ENCODE data around the gene FOXP1. TPM values are rescaled to one million over a fixed set of nuclear protein-coding genes. Genes with fewer than 3 reads are reported as not detected.

The FOXP1 gene
- total and polyA plus RNA-seq, 2 of the 8 experiments (the other 6 are each of a cell fraction or from before 2014, with no cell fraction given), result 13.9 to 25.4 TPM

GRCh38 chr3:71101014-71101413 is 482.5 kb downstream of the FOXP1 start:
- H3K9me3 ChIP-seq (ENCODE audit: insufficient read depth in 2 of 2, low read depth in 1 of 2, low read length in 1 of 2), result no peaks in the 10 kb centered on the region
- no peaks in the 10 kb centered on the region for H4K20me1 ChIP-seq (replicated peaks in 1 of 2; ENCODE audit: control insufficient read depth in 1 of 2, insufficient read depth in 2 of 2, low read length in 2 of 2)
- no peaks in the 10 kb centered on the region for H3K79me1 ChIP-seq (ENCODE audit: low read depth, low read length)
- CTCF ChIA-PET (ENCODE audit: partially characterized antibody), result interaction anchor here (1.3 kb wide), 1 partner anchor 14 kb away, joined by 3 read pairs; no protein-coding TSS in a partner anchor
- H3K27me3 ChIP-seq (replicated peaks in 1 of 4; ENCODE audit: control insufficient read depth in 3 of 4, extremely low read depth in 1 of 4, insufficient read depth in 3 of 4, low read length in 3 of 4), result no peaks in the 10 kb centered on the region
- no peak overlapping the region for H3K9ac ChIP-seq (replicated peaks in 1 of 4; ENCODE audit: extremely low read depth in 1 of 4, low read depth in 3 of 4, low read length in 3 of 4)
- H2BK120ac ChIP-seq (replicated peaks; ENCODE audit: low read depth, low read length), result no peak overlapping the region
- H3K27ac ChIP-seq (ENCODE audit: low read depth, low read length), result no peak overlapping the region
- H2BK15ac ChIP-seq (ENCODE audit: low read length), result no peak overlapping the region
- FAIRE-seq (no peak), DNase-seq (ENCODE audit: low read depth in 1 of 2, low spot score in 2 of 2) (no peak)
- H4K5ac ChIP-seq (ENCODE audit: insufficient read length, low read depth, low read length), result no peak overlapping the region
- no peak overlapping the region for H3K4me2 ChIP-seq (ENCODE audit: insufficient read depth in 1 of 2, low read depth in 2 of 2, low read length in 2 of 2)
- whole genome bisulfite sequencing, 2 experiments (ENCODE audit: extremely low coverage in 1 of 2, insufficient coverage in 1 of 2, insufficient read length in 1 of 2, insufficient replicate concordance in 2 of 2, low coverage in 1 of 2, low lambda C conversion rate in 2 of 2, missing lambda C conversion rate in 1 of 2), result 94% methylated on average over 3 of the region's 3 CpGs; no CpG with 5 or more reads in 1 of the 2 experiments
- H3K4me1 ChIP-seq (replicated peaks in 1 of 4; ENCODE audit: control insufficient read depth in 3 of 4, insufficient read depth in 4 of 4, low read length in 3 of 4), result no peaks in the 10 kb centered on the region
- H3K4ac ChIP-seq (replicated peaks; ENCODE audit: insufficient read length, low read depth, low read length), result no peak overlapping the region
- H3K4me3 ChIP-seq (ENCODE audit: extremely low read depth in 1 of 4, insufficient read depth in 2 of 4, low read depth in 3 of 4, low read length in 4 of 4), result no peak overlapping the region
- H3K14ac ChIP-seq (ENCODE audit: insufficient read length), result no peak overlapping the region
- H3K23me2 ChIP-seq (ENCODE audit: low read depth, low read length), result no peaks in the 10 kb centered on the region
- no peak overlapping the region for H2BK20ac ChIP-seq (ENCODE audit: low read length)
- H2AK5ac ChIP-seq (ENCODE audit: low read depth, low read length), result no peak overlapping the region
- POLR2A ChIA-PET (ENCODE audit: partially characterized antibody), result no interaction called here
- TF ChIP-seq PHF8 (conservative IDR thresholded peaks at IDR 0.05; ENCODE audit: low read depth, low read length), result no peak
- TF ChIP-seq NANOG (IDR thresholded peaks at IDR 0.05; ENCODE audit: insufficient read depth, low read depth, low read length, poor library complexity, severe bottlenecking), result no peak
- TF ChIP-seq CTBP2 (IDR thresholded peaks at IDR 0.05; ENCODE audit: borderline replicate concordance, insufficient read depth, insufficient read length, low read length), result no peak
- no peak for TF ChIP-seq POLR2AphosphoS5 (IDR thresholded peaks at IDR 0.05; ENCODE audit: low read depth, low read length)
- no peak for TF ChIP-seq CHD2 (IDR thresholded peaks at IDR 0.05; ENCODE audit: low read length)
- H2BK12ac ChIP-seq (ENCODE audit: low read depth, low read length), result no peak overlapping the region
- H3K23ac ChIP-seq (ENCODE audit: insufficient read length), result no peak overlapping the region
- H2AFZ ChIP-seq (ENCODE audit: low read length), result no peak overlapping the region
- no peak overlapping the region for H4K8ac ChIP-seq (ENCODE audit: extremely low read depth, insufficient read depth, low read length)
- H3K56ac ChIP-seq (replicated peaks; ENCODE audit: insufficient read length, low read depth, low read length), result no peak overlapping the region
- H2BK5ac ChIP-seq (ENCODE audit: low read depth, low read length), result no peak overlapping the region
- H4K91ac ChIP-seq (replicated peaks; ENCODE audit: insufficient read length, low read length), result no peak overlapping the region
- H3K36me3 ChIP-seq (ENCODE audit: control insufficient read depth in 2 of 4, insufficient read depth in 4 of 4, low read length in 3 of 4), result no peaks in the 10 kb centered on the region
- H3K18ac ChIP-seq (ENCODE audit: extremely low read depth, low read length), result no peak overlapping the region
- H3K79me2 ChIP-seq (ENCODE audit: control insufficient read depth in 1 of 2, insufficient read depth in 2 of 2, low read length in 2 of 2), result no peaks in the 10 kb centered on the region

All from H1 (cell line).